GM19238 (cell line): ENCODE results near the gene NCK2.

ENCODE experiments used
- DNase-seq: peaks from one replicate; pipeline ENCODE4 v3.0.0; 2011; ENCODE audit warnings: low spot score; ENCODE audit not compliant: insufficient read length

NCK2 gene

DNA sequence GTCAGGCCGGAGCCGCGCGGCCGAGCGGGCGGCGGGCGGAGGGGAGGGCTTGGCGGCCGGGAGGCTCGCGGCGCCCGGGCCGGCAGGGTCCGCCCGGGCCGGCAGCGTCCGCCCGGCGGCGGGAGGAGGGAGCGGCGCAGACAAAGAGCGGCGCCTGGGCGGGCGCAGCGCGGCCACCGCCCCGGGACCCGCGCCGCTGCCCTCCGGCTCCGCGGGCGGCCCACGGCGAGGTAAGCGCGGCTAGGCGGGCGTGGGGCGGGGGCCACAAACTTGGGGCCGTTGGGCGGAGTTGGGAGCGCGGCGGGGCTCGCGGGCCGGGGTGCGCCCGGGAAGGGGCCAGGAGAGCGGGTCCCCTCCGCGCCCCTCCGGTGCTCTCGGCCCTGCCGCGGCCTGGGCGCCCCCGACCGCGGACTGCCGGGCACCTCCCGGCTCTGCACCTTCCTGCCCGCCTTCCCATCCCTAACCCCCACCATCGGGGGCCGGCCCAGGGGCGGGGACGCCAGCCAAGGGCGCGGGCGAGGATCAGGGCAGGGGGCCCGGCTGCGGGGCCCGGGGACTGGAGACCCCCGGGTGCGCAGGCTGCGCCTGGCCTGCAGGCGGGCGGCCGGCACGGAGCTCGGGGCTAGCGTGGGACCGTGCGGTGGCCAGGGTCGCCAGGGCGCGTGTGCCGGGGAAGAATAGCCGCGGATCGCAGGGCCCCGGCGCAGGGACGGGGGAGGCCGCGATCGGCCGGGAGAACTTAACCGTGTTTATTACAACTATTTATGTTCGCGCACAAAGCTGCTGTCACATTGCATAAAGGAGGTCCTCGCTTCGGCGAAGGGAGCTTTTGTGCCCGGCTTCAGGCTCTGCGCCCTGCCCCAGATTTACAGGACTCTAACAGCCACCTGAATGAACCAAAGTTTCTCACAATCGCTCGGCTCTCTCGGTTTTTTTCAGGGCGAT is at the start of gene NCK2:
Gene NCK2 (plus strand): TSS at position 4 of the 945 bp plus-strand sequence. CDS start 110,152 bp downstream, outside the sequence.
- DNase-seq: peak; percentile 19

DNA sequence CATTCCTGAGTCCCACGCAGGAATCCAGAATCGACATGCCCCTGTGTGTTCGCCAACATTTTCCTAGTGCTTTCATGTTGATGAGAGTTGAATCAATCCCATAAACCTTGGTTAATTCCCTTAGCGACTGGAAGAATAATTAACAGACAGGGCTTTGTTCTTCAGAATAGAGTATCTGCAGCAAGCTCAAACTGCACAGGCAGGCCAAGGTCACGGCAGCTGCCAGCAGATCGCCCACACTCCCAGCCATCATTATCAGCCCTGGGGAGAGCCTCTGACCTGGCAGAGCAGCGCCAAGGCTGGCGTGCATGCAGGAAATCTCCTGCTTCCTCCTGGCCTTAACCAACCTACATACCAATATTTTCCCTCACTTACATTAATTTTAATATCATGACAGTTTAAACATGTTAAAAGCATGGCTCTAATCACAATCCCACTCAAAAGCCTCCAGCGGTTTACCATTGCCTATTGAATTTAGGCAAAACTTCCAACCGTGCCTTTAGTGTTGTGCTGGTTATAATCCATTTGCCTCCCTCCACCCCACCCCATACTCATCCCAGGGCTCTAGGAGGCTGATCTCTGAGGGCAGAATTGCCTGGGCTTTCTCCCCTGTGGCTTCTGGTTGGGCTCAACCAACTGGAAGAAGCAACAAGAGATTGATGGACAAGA is 46.8 kb upstream of the NCK2 start:
- DNase-seq: no peak

DNA sequence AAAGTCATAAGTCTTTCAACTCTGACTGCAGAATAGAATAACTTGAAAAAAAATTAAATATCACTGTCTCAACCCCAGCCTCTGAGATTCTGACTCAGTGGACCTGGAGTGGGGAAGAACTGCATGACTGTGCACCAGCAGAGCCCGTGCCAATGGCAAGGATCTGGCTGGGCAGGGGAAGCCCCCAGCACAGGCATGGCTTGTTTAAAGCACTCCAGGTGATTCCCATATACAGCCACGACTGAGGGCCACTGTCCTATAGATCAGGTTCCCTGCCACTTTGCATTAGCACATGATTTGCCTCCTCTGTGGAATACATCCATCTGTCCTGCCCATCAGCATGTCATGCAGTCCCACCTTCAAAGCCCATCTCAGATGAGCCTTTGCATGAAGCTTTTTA is 45.9 kb upstream of the NCK2 start:
- no peak for DNase-seq

DNA sequence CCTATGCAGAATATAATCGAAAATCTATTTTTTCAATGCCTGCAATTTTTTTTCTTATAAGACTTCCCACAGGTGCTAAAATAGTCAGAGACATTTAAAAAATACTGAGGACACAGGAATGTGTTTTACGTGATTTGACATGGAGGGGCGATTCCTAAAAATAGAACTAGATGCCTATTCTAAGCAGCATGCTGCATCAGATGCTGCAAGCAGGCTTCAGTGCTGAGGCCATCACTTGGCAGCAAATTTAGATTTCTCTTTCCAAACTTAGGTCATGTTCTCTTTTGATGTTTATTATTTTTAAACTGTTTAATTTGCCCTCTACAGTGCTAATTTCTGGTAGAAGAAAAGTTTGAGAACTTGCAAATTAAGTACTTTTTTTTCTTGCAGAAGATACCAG is 43.7 kb upstream of the NCK2 start:
- DNase-seq: no peak

DNA sequence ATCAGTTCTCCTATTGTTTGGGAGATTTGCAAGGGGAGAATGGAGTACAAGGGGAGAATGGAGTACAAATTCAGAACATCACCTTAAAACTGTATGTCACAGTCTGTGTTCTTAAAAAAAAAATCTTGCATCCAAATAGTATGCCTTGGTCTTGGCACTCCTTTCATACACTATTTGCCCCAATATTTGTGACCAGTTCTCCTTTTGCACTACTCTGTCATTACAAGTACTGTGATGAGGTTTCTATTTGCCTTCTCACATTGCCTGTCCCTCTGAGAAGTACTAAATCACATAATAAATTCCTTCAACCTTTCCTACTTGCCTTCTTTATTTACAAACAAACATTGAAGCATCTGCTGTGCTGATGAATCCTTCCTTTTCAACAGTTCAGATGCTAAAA is 36.0 kb upstream of the NCK2 start:
- no peak for DNase-seq

DNA sequence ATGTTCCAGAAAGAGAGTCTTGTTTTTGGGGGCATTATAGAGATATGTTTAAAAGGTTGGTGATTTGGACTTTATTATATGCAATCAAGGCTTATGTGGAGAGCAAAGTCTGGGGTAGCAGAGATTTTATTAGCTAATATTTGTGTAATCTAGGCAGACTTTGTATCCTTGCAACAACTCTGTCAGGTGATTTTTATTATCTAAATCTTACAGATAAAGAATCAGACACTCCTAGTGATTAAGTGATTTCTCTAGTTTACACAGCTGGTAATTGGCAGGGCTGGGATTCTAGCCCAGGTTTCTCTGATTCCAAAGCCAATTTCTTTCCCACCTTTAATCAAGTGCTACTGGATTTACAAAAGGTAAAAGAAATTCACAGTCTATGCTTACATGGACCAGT is 33.3 kb upstream of the NCK2 start:
- no peak for DNase-seq

DNA sequence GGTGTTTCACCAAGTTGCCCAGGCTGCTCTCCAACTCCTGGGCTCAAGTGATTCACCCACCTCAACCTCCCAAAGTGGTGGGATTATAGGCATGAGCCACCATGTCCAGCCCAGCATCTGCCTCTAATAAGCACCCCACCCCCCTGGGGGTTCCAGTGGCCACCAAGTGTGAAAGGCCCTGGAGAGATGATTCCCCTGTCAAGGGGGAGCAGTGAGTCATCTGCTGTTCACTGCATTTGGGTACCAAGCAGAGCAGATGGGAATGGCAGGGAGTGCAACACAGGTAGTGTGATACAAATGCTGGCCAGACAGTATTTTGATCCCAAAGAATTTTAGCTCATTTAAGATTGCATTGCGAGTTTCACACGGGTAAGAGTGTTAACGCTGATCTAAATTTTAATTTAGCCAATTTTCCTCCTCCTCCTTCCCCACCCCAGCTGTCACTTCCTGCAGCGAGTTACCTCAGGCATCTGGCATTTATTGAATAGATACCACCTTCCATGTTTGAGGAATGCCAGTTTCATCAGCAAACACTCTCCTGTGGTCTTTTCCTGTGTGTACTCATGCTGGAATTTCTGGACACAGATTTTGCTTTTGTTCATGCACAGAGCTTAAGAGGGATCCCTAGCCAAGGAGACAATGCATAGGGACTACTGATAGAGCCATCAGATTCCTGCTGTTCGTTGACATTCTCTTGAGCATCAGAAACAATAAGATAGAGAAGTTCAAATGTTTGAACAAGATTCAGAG is 32.4 kb upstream of the NCK2 start:
- DNase-seq: no peak

DNA sequence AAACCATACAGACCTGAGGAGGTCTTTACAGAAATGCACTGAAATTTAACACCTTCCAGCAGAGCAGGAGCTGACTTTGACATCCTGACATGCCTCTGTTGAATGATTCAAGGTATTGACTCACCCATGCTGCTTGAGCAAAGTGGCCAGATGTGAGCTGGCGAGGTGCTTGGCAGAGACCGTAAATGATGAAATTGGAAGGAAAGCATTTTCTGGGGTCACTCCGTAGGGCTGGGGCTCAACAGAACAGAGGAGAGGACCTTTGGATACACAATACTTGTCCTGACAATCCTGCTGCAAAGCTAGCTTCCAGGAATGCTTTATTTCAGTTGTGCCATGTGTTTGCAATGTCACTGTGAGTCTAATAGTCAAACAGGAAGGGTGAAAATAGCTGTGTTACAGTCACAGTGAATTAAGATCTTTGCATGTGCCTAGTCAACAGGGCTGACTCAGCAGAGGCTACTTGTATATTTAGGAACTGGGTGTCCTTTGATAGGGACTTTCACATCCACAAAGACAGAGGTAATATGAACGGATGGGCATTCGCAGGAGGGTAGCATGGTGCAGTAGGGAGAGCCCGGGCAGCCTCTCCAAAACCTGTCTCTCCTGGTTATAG is 31.6 kb upstream of the NCK2 start:
- DNase-seq: no peak

DNA sequence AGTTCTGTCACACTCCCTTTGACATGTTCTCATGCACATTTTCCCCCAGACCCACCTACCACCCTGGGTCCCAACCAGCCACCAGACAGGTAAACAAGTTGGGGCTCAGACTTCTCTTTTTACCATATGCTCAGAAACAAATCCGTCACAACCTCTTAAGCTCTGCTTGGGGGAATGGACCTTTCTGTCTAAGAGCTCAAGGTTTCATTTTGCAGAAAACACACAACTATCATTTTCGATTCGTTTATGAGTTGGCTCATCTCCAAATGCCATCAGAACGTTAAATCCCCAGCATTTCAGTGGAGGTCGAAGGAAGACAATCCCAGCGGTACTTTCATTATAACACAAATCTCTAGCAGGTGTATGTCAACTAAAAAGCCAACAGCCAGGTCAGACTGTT is 30.6 kb upstream of the NCK2 start:
- no peak for DNase-seq

DNA sequence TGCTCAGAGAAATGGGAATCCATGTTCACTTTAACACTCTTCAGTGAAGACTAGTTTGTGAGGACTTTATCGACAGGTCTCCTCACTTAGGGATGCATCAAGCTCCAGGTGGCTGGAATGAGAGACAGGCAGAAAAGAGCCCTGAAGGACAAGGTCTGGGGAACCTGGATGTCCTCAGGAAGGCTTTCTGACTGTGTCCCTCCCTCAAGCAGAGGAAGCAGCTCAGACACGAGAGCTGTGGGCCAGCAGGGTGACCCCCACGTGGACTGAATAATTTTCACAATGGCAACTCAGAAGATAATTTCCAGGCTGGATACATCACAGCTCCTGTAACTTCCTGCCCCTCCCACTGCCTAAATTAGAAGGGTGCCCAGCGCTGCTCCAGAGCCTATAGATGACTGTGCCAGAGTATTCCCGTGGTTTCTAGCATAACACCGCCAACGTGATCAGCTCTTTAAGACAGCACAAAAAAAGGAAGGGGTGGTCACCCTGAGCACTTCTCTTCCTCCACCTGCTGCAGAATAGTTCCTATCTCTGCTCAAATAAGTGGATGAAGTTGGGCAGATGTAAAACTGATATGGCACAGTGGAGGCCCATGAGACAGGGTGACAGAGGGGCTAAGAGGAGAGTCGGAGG is 25.7 kb upstream of the NCK2 start:
- DNase-seq: no peak

DNA sequence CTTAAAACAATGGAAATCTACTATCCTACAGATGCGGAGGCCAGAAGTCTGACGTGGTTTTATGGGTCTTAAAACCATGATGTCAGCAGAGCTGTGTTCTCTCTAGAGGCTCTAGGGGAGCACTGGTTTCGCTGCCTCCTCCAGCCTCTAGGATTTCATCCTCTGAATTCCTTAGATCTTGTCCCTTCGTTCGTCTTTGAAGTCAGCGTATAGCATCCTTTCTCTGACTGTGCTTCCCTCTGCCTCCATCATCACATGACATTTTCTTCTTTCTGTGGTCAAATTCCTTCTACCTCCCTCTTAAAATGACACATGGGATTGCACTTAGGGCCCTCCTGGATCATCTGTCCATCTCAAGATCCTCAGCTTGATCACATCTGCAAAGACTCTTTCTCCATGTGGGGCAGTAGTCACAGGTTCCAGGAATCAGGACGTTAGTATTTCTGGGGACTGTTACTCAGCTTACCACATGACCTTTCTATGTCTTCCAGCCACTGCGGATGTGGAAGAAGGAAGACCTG is 22.7 kb upstream of the NCK2 start:
- DNase-seq: no peak

DNA sequence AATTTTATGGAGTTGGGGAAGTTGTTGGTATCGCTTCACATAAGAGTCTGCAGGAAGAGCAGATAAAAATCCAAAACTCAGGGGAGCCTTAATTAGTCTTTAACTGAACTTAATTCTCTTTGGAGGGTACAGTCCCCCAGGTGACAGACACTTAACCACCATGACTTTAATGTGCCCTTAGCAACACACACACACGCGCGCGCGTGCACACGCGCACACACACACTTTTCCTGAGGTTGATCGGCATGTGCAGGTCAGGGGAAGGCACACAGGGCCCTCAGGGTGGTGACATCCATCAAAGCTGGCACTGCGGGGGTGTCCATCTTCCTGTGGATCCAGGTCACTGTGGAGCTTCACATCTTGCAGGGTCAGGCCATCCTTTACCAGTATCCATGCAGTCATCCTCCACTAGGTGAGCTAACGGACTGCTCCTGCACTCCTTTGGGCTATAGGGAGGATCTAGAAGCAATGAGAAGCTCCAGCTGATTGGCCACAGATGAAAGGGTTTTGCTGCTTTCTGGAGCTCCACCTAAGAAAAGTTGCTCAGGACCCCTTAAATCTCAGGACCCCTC is 21.9 kb upstream of the NCK2 start:
- no peak for DNase-seq

DNA sequence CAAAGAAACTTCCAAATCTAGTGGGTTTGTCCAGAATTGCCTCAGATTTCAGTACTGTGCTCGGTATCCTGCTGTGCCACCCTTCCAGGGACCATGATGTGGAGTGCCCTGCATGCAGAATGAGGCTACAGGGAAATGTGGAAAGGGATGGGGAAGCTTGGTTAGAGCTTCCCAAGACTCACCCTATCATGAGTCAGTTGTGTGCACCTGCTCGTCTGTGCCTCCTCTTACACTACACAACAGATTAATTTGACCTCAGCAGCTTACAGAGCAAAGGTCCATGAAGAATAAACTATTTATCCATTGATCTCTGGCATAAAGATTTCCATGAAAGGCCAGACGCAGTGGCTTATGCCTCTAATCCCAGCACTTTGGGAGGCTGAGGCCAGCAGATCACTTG is 21.3 kb upstream of the NCK2 start:
- no peak for DNase-seq

DNA sequence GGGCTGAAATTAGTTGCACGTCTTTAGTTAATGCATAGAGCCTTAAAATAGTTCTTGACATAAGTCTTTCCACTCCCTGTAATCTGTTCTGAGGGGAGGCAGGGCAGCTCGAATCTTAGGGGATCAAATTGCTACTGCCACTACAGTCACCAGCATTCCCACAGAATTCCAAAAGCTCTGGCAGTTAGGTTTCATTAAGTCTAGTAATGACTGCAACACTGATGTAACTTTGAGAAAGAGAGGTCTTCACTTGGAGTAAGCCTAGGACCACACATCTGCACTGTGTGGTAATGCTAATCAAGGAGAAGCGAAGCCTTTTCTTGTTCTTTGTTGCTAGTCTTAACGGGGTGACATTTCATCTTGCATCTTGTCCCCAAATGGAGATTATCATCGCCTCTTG is 19.3 kb upstream of the NCK2 start:
- no peak for DNase-seq

DNA sequence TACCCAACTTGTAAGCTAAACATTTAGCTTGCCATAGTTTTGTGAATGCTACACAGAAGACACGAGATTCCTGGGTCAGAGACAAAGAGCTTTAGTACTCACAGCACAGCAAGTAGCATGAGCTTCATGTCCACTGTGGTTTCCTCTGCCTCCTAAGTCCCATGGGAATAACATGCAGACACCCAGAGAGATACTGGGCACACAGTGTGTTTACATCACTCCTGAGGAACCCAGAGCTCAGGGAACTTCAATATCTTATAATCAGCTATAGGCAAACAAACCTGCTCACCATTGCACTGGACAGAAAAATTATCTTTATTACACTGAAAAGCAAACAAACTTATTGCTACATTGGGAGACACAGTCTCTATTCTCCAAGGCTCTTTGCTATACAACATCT is 14.5 kb upstream of the NCK2 start:
- no peak for DNase-seq

DNA sequence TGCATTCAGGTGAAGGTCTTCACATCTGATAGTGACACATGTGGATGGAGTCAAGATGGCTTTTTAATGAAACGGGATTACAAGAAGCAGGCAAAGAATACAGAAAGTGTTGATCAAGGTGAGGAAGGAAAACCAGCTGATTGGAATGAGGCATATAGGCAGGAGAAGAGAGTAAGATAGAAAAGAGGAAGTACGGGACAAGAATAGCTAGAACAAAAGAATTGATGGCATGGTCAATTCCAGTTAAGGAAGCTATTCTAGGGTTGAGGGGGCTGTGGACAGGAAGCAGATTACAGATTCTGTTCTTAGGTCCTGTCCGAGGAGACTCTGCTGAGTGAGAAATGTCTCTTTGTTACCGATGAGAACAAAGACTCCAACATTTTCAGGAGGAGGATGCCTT is 13.2 kb upstream of the NCK2 start:
- DNase-seq: no peak

DNA sequence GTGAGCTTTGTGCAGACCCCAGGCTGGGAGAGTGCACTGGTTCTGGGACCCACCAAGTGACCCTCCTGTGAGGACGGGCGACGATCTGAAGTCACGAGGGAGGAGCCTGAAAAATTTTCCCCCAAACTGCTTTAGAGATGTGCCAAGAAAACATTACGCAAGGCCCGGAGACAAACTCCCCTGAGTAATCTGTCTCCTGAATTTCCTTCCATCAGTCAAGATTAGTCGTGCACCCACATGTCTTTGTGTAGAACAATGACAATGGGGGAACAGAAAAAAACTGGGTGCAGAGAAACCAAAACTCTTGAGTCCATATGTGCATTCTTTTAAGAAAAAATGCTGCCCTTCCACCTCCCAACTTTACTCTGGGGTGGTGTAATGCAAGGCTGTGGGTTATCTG is 12.6 kb upstream of the NCK2 start:
- no peak for DNase-seq

DNA sequence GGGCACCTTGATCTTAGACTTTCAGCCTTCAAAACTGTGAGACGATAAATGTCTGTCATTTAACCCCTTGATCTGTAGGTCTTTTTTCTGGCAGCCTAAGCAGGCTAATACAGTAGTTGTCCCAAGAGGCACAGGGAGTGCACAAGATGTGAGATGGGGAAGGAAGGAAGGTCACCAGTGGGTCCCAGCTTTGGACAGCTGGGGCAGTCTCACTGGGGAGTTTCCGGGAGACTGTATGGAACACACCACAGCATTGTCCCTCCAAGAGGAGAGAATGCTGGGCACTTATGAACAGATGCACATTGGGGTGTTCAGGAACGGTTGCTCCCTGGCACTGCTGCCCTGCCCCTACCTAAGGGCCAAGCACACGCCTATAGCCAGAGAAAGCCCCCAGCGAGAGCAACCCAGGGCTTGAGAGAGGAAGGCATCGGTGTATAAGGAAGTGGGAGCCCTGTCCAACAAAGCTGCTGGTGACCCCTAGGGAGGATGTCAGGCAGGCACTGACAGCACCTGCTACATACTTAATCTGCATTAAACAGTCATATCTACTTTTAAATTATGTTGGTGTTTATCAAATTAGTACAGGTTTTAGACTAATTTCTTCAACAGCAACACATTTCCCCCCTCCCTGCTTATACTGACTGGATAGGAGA is 11.6 kb upstream of the NCK2 start:
- no peak for DNase-seq

DNA sequence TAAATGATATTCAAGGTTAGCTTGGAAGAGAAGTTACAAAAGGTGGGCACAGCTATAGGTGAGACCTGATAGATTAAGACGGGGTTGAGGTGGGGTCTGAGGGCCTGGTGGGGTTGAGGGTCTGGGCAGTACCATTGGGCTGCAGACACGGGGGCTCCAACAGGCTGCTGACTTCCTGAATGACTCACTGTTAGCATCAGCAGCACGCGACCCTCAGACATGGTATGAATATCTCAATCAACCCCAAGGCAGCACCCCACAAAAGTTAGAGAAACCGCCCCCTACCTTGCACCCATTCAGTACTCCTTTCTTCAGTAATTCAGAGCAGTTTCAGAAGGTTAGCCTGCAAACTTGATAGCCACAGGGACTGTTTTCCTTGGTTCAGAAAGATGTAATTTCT is 10.8 kb upstream of the NCK2 start:
- DNase-seq: no peak
